Measurements from ENCODE around the gene SSTR5. TPM values are rescaled to one million over a fixed set of nuclear protein-coding genes. Genes with fewer than 3 reads are reported as not detected.
"Not testable (repeated sequence)": the region's sequence is repeated elsewhere in the genome, so short reads cannot be mapped to it uniquely, and the experiment has no call there.

SSTR5 gene
- total RNA-seq, 1 donor from 2014 or later, result 20.8 TPM

GRCh38 chr16:1081734-1082265 is 9.3 kb downstream of the SSTR5 start:
- intact Hi-C loops (cut with DNase I), result no loop called here
- ATAC-seq (ENCODE audit: poor library complexity) (no peak), DNase-seq (no peak)

- intact Hi-C loops (cut with DNase I), result no loop called here
- ATAC-seq (ENCODE audit: poor library complexity), result no peak
- no peak for DNase-seq
Observed at GRCh38 chr16:1082266-1082951, 9.9 kb downstream of the SSTR5 start.

DNA sequence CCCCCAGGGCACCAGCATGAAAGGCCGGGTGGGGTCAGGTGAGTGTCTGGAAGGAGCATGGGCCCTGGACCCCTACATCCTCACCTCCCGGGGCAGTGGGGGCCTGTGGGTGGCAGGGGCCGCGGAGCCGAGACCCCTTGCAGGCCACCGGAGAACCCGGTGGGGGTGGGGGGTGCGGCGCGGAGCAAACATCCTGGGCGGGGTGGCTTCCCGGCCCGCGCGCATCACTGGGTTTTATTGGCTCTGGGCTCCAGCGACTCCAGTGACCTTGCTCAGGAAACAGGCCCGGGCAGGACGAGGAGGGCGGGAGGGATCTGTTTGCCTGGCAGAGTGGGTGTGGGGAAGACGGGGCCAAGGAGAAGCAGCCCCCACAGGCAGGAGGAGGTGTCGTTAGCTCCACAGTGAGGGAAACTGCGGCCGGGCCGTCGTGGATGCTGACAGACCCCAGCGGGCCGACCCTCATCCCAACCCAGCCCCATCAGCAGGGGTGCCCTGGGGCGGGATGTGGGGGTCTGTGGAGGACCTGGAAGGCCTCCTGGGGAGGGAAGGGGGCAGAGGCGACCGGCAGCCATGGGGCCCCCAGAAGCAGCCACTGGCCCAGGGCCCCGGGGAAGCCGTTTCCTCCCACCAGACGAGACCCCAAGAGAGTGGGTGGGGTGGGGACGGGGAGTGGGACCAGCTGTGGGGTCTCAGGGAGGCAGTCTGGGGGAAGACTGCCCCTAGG is 10.6 kb downstream of the SSTR5 start:
- ATAC-seq (ENCODE audit: poor library complexity), result no peak
- intact Hi-C loops (cut with DNase I), result no loop called here
- no peak for DNase-seq

- no peak for ATAC-seq (ENCODE audit: poor library complexity)
- intact Hi-C loops (cut with DNase I), result no loop called here
- DNase-seq, result no peak
Observed at GRCh38 chr16:1084971-1085370, 12.4 kb downstream of the SSTR5 start.

- DNase-seq; intact Hi-C loops (cut with DNase I); ATAC-seq (ENCODE audit: poor library complexity): not testable (repeated sequence)
Observed at GRCh38 chr16:1086443-1086842, 13.9 kb downstream of the SSTR5 start.

DNA sequence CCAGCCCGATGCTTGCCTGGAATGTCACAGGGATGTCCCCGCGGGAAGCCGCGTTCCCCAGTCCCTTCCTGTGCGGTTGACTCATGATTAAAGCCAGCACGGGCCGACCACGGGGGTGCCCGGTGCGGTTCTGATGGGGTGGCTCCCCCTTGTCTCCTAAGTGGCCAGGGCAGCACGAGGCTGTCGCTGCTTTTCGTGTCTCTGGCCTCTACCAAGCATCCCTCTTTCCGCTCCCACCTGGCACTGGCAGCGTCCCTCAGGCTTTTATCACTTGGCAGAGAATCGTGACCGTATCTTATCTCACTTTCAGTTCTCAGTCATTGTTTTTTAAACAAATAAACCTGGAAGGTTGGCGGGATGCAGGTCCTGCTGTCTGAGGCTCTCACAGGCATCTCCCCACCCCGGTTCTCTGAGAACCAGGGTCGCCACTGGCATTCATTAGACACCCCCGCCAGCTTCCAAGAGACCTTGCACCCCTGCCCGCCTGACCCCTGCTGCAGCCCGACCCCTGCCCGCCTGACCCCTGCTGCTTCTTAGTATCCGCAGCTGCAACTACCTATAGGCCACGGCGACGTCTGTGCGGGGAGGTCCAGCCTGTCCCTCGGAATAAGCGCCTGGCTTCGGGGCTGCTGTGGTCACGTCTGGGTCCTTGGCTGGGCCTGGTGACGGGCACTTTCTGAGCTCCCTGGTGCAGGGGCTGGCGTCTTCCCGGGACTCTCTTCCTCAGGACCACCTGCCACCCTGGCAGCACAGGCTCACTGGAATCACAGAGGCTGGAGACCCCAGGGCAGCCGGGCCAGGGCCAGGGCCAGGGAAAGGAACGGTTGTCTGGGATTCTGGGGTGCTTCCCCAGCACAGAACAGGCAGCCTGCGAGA is 16.0 kb downstream of the SSTR5 start:
- intact Hi-C loops (cut with DNase I), result no loop called here
- DNase-seq (no peak), ATAC-seq (ENCODE audit: poor library complexity) (no peak)

DNA sequence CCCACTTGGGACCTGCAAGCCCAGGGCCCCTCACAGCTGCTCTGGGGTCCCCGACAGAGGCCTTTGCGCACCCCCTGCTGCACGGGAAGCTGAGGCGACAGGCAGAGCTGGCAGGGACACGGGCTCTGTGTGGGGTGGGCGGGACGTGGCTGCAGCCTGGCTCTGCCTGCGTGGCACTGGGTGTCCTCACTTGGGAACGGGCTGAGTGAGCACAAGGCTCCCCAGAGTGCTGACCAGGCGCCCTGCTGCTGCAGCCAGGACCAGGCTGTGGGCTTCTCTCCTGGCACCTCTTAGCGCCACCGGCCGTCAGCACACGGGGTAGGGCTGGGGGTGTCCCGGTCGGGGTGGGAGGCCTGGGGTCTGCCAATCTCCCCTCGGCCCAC is 16.9 kb downstream of the SSTR5 start:
- intact Hi-C loops (cut with DNase I), result no loop called here
- peak; percentile 66 for DNase-seq
- ATAC-seq (ENCODE audit: poor library complexity), result peak; percentile 72

- intact Hi-C loops (cut with DNase I), result no loop called here
- DNase-seq, result peak; percentile 86
Observed at GRCh38 chr16:1089822-1090619, 17.5 kb downstream of the SSTR5 start.

GRCh38 chr16:1090620-1091587 is 18.4 kb downstream of the SSTR5 start:
- intact Hi-C loops (cut with DNase I), result no loop called here
- DNase-seq (peak; percentile 79), ATAC-seq (ENCODE audit: poor library complexity) (peak; percentile 73)

More at GRCh38 chr16:1089822-1090619, 17.5 kb downstream of the SSTR5 start:
- peak; percentile 87 for ATAC-seq (ENCODE audit: poor library complexity)

GRCh38 chr16:1091992-1092552 is 19.5 kb downstream of the SSTR5 start:
- ATAC-seq (ENCODE audit: poor library complexity) (no peak), DNase-seq (no peak)
- intact Hi-C loops (cut with DNase I), result no loop called here

DNA sequence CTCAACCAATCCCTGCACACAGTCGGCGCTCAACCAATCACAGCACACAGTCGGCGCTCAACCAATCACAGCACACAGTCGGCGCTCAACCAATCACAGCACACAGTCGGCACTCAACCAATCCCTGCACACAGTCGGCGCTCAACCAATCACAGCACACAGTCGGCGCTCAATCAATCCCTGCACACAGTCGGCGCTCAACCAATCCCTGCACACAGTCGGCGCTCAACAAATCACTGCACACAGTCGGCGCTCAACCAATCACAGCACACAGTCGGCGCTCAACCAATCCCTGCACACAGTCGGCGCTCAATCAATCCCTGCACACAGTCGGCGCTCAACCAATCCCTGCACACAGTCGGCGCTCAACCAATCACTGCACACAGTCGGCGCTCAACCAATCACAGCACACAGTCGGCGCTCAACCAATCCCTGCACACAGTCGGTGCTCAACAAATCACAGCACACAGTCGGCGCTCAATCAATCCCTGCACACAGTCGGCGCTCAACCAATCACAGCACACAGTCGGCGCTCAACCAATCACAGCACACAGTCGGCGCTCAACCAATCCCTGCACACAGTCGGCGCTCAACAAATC is 20.2 kb downstream of the SSTR5 start:
- ATAC-seq (ENCODE audit: poor library complexity); DNase-seq; intact Hi-C loops (cut with DNase I): not testable (repeated sequence)

DNA sequence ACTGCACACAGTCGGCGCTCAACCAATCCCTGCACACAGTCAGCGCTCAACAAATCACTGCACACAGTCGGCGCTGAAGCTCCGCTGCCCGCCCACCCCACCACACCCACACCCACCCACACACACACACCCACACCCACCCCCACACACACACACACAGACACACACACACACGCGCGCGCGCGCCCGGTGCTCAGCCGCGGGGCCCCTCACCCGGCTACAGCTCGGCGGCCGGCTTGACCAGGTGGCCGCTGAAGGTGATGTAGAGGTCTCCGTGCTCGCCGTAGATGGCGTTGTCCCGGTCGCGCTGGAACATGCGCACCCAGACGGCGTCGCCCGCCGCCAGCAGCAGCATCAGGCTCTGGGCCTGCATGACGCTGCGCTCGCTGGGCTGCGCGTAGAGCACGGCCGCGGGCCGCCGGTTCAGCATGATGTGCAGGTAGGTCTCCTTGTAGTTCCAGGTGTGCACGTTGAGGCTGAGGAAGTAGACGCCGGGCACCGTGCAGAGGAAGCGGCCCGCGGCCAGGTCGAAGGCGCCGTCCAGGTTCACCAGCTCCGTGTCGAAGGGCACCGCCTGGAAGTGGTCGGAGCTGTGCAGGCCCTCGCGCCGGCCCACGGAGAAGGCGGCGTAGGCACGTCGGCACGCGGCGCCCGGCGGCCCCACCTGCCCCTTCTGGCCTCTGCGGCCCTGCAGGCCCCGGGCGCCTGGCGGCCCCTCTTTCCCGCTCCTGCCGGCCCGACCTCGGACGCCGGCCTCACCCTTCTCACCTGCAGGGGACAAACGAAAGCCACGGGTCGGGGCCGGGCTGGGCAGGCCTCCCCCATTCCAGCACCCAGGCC is 21.0 kb downstream of the SSTR5 start:
- ATAC-seq (ENCODE audit: poor library complexity) (no peak), DNase-seq (peak; percentile 44)
- intact Hi-C loops (cut with DNase I), result no loop called here

DNA sequence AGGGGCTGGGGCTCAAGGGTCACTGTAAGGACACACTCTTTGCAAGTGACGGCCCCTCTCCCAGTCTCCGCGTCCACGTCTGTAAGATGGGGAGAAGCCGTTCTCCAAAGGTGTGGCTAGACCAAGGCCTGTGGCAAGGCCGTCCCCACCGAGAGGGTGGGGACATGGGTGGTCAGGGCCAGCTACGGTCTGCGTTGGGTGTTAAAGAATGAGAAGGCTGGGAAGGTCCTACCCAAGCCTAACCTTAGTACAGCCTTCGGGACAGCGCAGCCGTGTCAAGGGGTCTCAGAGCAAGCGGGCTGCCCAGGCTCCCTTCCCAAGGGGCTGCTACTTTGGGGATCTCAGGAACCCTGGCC is 21.6 kb downstream of the SSTR5 start:
- ATAC-seq (ENCODE audit: poor library complexity) (no peak), DNase-seq (no peak)
- intact Hi-C loops (cut with DNase I), result no loop called here

DNA sequence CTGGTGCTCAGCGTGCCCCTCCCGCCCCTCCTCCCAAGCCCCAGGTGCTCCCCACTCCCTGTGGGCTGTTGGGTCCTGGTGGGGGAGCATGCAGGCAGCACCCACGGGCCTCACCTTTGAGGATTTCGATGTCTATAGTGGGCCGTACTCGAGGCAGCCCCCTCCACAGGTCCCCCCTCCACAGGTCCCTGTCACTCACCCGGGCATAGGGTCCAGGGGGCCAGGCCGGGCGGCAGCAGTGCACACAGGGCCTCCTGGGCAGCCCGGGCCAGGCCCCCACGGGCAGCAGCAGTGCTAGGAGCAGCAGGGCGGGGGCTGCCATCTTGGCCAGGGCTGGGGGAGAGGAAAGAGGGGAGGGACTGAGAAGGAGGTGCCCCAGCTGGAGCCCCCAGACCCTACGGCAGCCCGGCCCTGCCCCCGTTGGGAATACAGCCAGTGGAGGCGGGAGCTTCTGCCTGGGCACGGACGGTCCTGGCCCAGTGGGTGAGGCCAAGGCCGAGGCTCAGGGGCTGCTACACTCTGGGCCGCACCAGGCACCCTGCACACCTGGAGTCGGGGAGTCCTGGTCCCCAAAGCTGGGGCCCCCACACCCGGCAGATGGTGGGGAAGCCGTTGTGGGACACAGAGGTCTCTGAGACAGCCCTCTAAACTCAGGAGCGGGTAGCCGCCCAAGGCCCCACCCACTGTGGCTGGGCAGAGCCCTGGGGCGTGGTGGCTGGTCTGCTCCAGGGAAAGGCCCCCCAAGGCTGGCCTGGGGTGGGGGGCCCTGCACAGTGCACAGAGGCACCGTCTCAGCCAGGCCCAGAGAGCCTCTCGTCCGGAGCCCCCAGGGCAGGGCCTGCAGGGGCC is 22.3 kb downstream of the SSTR5 start:
- DNase-seq (no peak), ATAC-seq (ENCODE audit: poor library complexity) (no peak)
- intact Hi-C loops (cut with DNase I), result no loop called here
